ENCODE results near the gene STAG1. TPM values are rescaled to one million over a fixed set of nuclear protein-coding genes. Genes with fewer than 3 reads are reported as not detected.
A peak's percentile ranks its signal among the peaks of the same experiment; 100 is the strongest.

The STAG1 gene
- total and polyA plus RNA-seq, 2 of the 13 experiments (the other 11 are each of a cell fraction or from before 2014, with no cell fraction given): 6.2 to 25.9 TPM

GRCh38 chr3:136498919-136499447 lies 253.2 kb downstream of the STAG1 start (continued):
- TF ChIP-seq ZNF121 (CRISPR knock-in tag; IDR thresholded peaks at IDR 0.05) (no peak), FOSL2 (CRISPR knock-in tag; IDR thresholded peaks at IDR 0.05) (peak; percentile 80), MLX (CRISPR knock-in tag; IDR thresholded peaks at IDR 0.05) (peak; percentile 45; the same call in 1 of the 2 replicates), REPIN1 (CRISPR knock-in tag; IDR thresholded peaks at IDR 0.05; ENCODE audit: borderline replicate concordance, low read depth) (peak; percentile 89; the same call in 1 of the 2 replicates), ZSCAN9 (CRISPR knock-in tag; IDR thresholded peaks at IDR 0.05; ENCODE audit: borderline replicate concordance) (0 out of 2 replicates have a peak, but pooled peaks have one; percentile 42), IKZF1 (IDR thresholded peaks at IDR 0.05) (no peak), NFYB (CRISPR knock-in tag; IDR thresholded peaks at IDR 0.05) (no peak), NFE2L2 (IDR thresholded peaks at IDR 0.05; ENCODE audit: low read length) (no peak), ZNF275 (CRISPR knock-in tag; IDR thresholded peaks at IDR 0.05; ENCODE audit: borderline replicate concordance) (no peak), ZNF646 (CRISPR knock-in tag; IDR thresholded peaks at IDR 0.05) (peak; percentile 86), RERE (CRISPR knock-in tag; IDR thresholded peaks at IDR 0.05; ENCODE audit: low read depth) (0 out of 2 replicates have a peak, but pooled peaks have one; percentile 63), ZNF205 (CRISPR knock-in tag; IDR thresholded peaks at IDR 0.05) (peak; percentile 38; the same call in 1 of the 2 replicates)
- TF ChIP-seq, protein P1, sequence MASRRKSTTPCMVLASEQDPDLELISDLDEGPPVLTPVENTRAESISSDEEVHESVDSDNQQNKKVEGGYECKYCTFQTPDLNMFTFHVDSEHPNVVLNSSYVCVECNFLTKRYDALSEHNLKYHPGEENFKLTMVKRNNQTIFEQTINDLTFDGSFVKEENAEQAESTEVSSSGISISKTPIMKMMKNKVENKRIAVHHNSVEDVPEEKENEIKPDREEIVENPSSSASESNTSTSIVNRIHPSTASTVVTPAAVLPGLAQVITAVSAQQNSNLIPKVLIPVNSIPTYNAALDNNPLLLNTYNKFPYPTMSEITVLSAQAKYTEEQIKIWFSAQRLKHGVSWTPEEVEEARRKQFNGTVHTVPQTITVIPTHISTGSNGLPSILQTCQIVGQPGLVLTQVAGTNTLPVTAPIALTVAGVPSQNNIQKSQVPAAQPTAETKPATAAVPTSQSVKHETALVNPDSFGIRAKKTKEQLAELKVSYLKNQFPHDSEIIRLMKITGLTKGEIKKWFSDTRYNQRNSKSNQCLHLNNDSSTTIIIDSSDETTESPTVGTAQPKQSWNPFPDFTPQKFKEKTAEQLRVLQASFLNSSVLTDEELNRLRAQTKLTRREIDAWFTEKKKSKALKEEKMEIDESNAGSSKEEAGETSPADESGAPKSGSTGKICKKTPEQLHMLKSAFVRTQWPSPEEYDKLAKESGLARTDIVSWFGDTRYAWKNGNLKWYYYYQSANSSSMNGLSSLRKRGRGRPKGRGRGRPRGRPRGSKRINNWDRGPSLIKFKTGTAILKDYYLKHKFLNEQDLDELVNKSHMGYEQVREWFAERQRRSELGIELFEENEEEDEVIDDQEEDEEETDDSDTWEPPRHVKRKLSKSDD (CRISPR knock-in tag; IDR thresholded peaks at IDR 0.05; ENCODE audit: low read depth): 0 out of 2 replicates have a peak, but pooled peaks have one; percentile 33

Data from HepG2 (cell line).